GM19035 (cell line): ENCODE measurements around the gene NDUFS1.

Source experiments
- ATAC-seq: cut with Tn5 transposase; IDR thresholded peaks from one replicate; pipeline ENCODE4 v1.9.1; 2021; ENCODE audit not compliant: unreplicated experiment

NDUFS1 gene

GRCh38 chr2:206069417-206069816 is 89.8 kb downstream of the NDUFS1 start:
- no peak for ATAC-seq

- ATAC-seq: no peak
Measured at GRCh38 chr2:206068207-206068606, 91.0 kb downstream of the NDUFS1 start.
